Uterus (tissue), 2 donors: ENCODE data around the gene CKAP5.

Experiments used
- POLR2A ChIP-seq, 2 donors: fragments of 450-650 bp; IDR thresholded peaks; one replicate each; pipeline ENCODE4 v1.6.1; 2016; ENCODE audit warnings: antibody characterized with exemption in 2 of 2, mild to moderate bottlenecking in 1 of 2, moderate library complexity in 1 of 2
- TF ChIP-seq, protein P1 (sequence below), 4 experiments: fragments of 200-600 bp in 2 of 4; fragments of 450-650 bp in 2 of 4; sonication (generic) in 2 of 4; IDR thresholded peaks; one replicate each; pipeline ENCODE4 v1.5.1; 2016 to 2019; ENCODE audit warnings: antibody characterized with exemption in 4 of 4, mild to moderate bottlenecking in 2 of 4, moderate library complexity in 1 of 4

DNA sequence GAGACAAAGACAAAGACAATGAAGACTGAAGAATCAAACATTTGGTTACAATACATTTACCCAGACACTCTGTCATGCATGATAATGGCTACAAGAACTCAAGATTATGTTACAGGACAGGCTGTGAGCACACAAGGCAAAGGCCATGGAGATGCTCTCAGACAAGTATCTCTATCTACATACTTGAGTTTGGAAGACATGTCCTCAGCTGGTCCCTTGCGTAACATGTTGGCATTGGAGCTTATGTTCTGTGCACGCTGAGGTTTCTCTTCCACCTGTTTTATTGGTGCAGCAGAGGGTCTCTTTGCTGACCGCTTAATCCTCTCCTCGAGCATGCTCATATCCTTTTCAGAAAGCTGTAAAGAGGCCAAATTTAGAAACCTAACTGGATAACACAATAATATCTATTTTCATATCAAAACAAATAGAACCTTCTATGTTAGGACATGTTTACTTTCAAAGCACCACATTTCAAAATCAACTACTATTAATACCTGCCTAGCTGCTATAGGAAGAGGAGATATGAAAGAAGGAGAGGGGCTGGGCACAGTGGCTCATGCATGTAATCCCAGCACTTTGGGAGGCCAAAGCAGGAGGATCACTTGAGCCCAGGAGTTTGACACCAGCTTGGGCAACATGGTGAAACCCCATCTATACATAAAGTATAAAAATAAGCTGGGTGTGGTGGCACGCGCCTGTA lies 85.5 kb downstream of the CKAP5 start:
- TF ChIP-seq POLR2A (IDR thresholded peaks at IDR 0.05) = no peak
- TF ChIP-seq, protein P1, sequence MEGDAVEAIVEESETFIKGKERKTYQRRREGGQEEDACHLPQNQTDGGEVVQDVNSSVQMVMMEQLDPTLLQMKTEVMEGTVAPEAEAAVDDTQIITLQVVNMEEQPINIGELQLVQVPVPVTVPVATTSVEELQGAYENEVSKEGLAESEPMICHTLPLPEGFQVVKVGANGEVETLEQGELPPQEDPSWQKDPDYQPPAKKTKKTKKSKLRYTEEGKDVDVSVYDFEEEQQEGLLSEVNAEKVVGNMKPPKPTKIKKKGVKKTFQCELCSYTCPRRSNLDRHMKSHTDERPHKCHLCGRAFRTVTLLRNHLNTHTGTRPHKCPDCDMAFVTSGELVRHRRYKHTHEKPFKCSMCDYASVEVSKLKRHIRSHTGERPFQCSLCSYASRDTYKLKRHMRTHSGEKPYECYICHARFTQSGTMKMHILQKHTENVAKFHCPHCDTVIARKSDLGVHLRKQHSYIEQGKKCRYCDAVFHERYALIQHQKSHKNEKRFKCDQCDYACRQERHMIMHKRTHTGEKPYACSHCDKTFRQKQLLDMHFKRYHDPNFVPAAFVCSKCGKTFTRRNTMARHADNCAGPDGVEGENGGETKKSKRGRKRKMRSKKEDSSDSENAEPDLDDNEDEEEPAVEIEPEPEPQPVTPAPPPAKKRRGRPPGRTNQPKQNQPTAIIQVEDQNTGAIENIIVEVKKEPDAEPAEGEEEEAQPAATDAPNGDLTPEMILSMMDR (IDR thresholded peaks at IDR 0.05) = no peak
